DMS153 treated with DMSO at 0.1 percent for 48 hours (cell line): ENCODE results near the gene SOS1.
"Not testable (repeated sequence)": the region's sequence is repeated elsewhere in the genome, so short reads cannot be mapped to it uniquely, and the experiment has no call there.

Source experiments
- DNase-seq: peaks from one replicate; lab custom pipeline; 2025; ENCODE audit not compliant: unreplicated experiment; lab: John Stamatoyannopoulos, UW

SOS1 gene

DNA sequence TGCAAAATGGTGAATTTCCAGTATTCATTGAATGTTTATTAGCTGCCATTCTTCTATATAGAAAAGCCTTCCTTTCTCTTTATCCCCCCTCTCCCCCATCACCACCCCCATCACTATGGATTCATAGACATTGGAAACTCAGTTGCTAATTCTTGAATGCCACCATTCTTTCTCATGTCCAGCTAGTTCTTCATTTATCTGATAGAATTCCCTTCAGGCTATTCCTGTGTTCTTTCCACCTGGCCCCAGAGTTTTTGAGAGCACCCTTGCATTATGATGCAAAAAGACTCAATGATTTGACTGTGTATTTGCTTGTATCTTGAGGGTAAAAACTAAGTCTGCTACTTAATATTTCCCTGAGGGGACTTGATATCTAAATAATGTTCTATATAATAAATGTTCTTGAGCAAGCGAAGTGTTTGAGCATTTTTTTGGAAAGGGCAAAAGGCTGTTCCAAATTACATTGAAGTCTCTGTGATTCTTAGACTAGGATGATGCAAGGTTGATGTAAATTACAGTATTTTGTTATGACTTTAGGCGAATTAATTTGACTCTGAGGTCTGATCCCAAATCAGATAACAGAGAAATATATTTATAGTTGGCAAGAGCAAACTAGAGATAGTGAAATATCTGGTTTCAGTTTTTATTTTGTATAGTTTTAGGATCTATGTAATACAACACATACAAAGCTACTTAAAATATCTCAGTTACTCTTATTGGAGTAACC, 18.8 kb upstream of the SOS1 start:
- no peak for DNase-seq

DNA sequence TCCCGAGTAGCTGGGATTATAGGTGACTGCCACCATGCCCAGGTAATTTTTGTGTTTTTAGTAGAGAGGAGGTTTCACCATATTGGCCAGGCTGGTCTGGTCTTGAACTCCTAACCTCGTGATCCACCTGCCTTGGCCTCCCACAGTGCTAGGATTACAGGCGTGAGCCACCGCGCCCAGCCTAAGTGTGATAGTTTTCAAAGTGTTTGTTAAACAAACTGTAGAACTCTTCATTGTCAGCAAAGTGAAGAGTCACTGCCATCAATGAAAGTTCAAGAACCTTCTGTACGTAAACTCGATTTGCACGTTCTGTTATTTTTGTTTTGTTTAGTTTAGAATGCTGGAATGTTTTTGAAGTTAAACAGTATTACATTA, 18.0 kb upstream of the SOS1 start:
- no peak for DNase-seq

DNA sequence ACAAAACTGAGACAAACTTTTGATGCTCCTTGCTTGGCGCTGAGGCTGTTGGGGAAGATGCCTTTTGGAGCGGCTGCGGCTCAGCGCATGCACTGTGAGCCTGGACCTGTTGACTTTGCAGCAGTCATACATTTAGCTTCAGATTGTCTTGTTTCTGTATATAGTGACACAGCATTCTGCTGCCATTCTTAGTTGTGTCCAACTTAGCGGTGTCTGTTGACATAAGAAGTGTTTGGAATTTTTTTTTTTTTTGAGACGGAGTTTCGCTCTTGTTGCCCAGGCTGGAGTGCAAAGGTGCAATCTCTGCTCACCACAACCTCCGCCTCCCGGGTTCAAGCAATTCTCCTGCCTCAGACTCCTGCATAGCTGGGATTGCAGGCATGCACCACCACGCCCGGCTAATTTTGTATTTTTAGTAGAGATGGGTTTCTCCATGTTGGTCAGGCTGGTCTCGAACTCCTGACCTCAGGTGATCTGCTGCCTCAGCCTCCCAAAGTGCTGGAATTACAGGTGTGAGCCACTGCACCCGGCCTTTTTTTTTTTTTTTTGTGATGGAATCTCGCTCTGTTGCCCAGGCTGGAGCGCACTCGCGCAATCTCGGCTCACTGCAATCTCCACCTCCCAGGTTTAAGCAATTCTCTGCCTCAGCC, 17.5 kb upstream of the SOS1 start:
- DNase-seq = not testable (repeated sequence)

DNA sequence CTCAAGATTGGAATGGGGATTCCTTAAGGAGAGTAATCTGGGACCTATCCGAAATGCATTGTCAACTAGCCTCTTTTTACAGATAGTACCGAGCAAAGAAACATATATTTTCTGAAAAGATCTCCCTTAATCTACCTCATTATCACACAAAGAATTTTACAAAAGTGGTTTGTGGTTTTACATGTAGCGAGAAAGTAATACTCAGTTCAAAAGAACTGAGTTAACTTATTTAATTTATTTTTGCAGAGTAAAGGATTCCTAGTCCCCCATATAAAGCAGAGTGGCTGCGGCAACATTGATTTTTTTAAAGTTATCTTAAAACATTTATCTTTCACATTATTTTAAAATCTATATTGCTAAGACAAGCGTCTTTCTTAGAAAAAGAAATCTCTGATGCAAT, 15.9 kb upstream of the SOS1 start:
- no peak for DNase-seq

DNA sequence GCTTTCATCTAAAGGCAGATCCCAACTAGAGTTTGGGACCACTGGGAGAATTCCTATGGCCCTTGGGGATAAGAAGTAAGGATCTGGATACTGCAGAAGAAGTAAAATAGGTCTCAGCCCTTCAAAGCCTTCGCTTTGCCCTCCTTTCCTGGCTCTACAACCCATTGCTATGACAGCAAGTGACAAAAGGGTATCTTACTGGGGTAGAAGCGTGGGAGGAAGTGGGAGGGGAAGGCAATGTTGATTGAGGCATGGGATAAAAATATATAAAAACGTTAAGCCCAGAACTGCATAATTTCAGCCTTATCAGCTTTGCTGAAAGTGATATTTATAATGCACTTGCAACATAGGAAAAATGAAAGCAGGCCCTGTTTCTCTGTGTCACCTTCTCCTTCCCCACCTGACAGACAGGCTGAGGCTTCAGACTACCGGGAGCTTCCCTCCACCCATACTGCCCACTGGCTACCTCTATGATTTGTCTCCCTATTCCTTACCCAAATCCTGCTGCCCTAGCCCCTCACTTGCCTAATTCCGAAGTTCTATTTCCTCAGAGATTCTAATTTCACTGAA, 14.9 kb upstream of the SOS1 start:
- no peak for DNase-seq

DNA sequence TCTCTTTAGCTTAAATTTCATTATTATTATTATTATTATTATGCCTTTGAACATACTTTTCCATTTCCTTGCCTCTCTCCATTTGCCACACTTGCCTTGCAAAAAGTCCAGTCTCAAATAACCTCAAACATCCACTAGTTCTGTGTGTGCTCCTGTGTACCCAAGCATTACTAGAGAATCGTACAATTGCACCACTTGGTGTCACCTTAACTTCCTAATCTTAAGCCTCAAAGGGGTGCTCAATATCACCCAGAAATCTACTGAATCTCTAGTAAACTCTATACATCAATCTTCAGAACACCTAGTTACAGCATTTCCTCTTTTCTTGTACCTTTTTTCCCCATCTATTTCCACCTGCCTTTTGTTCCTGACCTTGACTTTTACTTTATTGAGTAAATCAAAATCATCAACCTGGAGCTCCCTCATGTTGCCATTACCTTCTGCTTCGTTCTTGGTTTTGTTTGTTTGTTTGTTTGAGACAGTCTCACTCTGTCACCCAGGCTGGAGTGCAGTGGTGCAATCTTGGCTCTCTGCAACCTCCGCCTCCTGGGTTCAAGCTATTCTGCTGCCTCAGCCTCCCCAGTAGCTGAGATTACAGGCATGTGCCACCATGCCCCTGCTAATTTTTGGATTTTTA, 12.5 kb upstream of the SOS1 start:
- no peak for DNase-seq

DNA sequence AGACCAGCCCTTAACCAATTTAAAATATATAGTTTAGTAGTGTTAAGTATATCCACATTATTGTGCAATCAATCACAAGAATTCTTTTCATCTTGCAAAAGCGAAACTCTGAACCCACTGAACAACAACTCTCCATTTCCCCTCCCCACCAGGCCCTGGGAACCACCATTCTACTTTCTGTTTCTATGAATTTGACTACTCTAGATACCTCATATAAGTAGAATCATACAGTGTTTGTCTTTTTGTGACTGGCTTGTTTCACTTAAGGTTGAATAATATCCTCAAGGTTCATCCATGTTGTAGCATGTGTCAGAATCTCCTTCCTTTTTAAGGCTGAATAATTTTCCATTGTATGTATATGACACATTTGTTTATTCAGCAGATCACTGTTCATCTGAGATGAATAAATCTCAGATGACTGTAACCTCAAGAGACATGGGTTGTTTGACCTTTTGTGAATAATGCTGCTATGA, 8.1 kb upstream of the SOS1 start:
- no peak for DNase-seq

DNA sequence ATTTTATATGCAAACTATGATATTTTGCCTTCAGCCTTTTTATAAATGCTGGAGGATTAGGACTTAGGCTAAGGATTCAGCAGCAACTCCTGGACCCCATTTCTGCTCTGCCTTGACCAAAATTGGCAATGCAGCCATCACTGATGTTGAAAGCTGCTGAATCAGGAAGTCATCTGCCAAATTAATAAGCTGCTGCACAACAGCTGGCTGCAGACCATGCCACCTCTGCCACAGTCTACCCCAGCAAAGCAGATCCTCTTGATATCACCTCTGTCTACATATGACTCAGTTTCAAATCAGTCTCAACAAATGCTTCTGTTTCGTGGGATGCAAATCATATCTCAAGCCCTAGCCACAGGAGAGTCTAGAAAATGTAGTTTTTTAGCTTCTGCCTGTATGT, 7.1 kb upstream of the SOS1 start:
- DNase-seq = no peak

DNA sequence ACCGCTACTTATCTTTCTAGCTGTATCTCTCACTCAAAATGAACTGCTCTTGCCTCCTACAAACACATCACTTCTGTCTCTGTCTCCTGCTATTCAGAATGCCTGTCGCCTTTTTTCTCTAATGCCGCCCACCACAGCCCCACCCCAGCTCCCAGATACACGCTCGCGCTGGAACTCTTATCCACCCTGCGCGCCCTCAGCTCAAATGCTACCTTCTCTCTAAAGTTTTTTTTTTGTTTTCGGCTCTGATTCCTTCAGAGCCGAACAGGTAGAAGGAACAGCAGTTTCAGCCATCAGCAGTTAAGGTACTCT, 3.9 kb upstream of the SOS1 start:
- no peak for DNase-seq

DNA sequence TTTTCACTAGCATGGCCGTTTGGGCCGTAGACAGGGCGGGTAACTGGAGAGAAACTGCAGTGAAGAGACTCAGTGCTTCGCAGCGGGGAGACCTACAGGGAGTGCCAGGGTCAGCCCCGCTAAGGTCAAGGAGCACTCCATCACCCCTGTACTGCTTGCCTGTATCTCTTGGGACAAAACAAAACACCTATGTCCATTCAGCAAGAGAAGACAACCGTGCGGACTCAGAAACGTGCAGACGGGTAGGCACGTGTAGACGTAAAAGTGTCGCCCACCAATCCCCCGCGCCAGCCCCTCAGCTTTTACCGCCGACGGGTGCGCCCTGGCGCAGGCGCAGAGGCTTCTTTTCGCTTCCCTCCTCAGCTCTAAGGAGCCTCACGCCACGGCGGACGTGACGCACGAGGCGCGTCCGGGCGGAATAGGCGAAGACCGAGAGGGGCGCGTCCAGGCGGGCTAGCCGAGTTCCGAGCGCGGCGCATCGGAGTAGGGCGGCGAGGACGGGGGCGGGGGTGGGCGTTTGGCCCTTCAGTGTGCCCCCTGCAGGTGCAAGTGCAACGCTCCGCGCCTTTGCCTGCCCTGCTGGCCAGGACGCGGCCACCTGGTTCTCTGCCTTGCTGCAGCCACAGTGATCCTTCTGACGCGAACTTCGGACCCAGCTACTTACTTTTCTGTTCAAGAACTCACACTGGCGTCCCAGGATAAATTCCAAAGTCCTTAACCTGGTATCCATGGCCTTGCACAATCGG, 3.3 kb upstream of the SOS1 start:
- DNase-seq = peak; percentile 81

DNA sequence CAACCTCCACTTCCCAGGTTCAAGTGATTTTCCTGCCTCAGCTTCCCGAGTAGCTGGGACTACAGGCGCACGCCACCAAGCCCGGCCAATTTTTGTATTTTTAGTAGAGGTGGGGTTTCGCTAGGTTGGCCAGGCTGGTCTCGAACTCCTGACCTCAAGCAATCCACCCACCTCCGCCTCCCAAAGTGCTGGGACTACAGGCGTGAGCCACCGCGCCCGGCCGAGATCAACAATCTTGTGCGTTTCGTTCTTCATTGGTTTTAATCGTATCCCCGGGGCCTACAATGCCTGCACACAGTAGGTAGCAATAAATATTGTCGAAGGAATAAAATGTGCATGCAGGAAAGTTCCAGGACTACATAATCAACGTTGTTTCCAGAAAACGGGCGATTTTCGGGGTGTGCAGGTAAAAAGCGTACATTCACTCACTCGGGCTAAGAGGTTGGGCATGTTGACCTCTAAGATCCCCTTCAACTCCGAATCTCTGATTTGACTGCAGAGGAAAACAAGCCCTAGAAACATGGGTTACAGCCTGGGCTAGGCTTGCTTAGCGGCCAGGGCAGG, 2.7 kb upstream of the SOS1 start:
- DNase-seq = no peak

DNA sequence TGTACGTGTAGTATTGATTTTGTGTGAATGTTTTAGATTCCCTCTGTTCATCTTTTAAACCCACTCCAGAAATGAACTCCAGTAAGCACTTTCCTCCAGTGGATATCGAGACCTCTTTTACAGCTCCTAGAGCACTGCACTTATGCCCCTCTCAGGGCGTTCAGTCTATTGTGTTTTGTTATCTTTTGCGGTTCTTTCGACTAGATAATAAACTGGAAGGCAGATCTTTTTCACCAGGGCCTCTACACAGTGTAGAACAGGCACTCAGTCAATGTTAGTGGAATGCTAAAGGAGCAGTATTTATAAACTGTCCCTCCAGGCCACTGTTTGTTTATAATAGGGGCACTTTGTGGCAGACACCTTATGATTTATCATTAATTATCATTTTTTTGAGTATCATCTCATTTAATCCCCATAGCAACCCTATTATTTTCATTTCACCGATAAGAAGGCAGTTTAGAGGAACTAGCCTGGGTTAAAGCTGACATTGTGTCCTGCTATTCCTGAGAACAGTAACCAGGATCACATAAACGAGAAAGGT, 742 bp upstream of the SOS1 start:
- peak; percentile 75 for DNase-seq

DNA sequence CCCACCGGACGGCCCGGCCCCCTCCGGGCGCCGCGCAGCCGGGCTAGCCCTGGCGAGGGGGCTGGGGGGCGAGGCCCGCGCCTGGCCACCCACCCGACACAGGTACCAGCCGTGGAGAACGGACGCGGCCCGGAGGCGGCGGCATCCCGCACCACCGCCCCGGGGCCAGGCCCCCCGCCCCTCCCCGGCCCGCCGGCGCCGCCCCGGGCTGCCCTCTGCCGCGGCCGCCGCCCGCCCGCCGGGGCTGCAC, 405 bp downstream of the SOS1 start:
- no peak for DNase-seq

DNA sequence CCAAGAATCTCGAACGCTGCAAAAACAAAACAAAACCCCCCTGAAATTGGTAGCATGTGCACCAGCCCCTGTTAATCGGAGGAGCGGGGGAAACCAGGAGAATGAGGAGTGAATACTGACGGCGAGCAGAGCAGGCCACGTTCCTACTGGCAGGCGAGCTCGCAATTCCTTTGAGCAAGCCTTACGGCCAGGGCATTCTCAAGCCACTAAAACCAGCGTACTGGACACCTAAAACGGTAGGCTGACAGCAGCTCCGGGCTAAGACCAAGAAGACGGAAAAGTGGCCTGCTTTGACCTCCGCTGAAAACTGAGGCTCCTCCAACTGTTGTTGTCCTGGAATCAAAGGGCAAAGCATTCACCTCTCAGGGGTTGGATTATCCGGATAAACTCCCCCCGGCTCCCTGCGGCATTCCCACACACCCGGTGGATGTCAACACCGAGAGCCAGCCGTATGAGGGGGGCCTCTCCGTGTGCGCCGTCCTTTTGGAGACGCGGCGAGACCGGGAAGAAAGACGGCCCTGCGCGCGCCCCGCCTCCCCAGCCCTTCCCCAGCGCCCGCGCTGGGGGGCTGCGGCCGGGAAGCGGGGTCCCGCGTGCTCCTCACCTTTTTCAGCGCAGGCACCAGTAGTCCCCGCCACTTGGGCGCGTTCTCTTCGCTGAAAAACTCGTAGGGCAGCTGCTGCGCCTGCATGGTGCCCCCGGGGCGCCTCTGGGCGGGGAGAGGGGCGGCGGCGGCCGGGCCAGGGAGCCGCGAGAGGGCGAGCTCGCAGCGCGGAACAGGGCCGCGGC, 925 bp downstream of the SOS1 start:
- peak; percentile 21 for DNase-seq

DNA sequence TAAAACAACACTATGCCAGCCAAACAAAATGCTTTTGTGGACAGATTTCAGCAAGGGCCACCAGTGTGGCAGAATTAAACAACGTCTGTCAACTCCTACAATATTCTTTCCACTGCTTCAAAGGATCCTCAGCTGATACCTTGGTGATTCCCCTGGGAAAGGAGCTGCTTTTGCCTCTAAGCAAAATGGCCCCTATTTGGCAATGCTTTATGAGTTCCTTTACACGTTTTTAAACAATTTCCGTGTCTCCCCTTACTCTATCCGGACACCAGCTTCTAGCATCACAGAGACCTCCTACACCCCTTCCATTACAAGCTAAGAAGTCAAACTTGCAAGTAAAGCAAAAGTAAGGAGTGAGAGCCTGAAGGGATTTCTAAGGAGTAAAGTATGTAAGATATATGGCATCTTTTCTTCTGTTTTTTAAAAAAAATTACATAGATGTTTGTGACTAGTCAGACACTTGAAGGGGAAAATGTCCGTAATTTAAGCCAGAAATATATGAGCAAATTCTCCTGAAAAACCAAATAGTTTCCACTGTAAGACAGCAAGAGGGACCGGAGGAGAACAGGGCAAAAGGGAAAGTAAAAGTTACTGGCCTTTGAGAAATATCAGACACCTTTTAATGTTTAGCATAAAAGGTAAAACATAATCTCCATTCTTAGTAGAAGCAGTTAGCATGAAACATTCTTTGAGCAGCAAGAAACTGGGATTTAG, 1.9 kb downstream of the SOS1 start:
- DNase-seq = no peak

DNA sequence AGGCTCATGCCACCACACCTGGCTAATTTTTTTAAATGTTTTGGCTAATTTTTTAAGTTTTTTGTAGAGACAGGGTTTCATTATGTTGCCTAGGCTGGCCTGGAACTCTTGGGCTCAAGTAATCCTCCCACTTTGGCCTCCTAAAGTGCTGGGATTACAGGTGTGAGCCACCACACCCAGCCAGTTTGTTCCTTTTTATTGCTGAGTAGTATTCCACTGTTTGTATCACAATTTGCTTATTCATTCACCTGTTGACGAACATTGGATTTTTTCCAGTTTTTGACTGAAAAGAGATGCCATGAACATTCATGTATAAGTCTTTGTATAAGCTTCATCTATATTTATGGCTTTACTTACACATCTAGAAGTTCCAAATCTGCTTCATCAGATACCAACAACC, 5.3 kb downstream of the SOS1 start:
- DNase-seq = no peak

DNA sequence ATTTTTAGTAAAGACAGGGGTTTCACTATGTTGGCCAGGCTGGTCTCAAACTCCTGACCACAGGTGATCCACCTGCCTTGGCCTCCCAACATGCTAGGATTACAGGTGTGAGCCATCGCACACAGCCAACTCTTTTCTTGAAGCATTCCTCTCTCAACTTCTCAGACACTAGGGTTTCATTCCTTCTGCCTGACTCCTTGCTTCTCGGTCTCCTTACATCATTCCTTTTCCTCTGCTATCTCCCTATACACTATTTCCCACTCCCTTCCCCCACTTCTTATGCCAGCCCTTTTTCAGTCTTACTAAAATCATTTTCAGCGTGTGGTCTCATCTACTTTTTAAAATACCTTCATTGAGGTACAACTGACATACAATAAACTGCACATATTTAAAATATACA, 6.1 kb downstream of the SOS1 start:
- DNase-seq = no peak

DNA sequence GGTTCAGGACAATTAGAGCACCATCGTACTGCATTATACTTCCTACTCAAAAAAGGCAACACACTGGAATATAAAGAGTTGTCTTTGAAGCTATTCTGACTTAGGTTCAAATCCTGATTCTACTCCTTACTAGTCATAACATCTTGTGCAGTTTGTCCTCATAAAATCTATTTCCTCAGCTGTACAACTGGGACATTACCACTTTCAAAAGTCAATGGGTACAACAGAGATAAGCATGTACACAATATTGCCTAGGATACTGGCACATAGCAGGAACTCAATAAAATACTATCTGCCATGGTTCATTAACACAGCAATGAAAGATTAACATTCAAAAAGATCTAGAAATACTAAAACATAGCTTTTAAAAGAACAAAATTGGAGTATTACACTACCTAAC, 11.3 kb downstream of the SOS1 start:
- no peak for DNase-seq

DNA sequence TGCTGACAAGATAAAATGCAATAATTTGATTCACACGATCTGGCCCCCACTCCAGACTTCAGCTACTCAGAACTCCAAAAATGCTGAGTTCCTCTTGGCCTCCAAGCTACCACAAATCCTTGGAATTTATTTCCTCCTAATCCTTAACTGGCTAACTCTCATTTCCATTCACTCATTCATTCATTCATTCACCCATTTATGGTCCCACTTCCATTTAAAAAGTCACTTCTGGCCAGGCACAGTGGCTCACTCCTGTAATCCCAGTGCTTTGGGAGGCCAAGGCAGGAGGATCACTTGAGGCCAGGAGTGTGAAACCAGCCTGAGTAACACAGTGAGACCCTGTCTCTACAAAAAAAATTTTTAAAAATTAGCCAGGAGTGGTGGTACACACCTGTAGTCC, 12.5 kb downstream of the SOS1 start:
- no peak for DNase-seq

DNA sequence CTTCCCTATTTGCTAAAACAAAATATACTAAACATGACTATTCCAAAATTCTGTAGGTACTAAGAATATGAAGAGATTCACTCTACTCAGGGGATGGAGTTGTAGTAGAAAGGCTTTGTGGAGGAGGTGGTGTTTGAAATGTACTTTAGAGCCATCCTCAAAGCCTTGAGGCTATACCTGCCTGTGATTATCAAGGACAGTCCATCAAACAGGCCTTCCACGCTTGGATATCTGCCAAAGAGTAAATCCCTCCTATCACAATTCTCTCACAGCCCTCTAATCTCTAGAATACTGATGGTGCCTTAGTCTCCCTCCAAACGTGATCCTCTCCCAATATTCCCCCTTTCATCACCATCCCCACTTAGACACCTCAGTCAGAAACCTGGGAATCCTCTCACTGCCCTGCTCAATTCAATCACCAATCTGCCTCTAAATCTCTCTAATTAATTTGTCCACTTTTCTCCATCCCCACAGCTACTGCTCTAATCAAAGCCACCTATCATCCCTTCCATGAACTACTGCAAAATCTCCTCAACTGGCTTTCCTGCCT, 13.1 kb downstream of the SOS1 start:
- DNase-seq = peak; percentile 13
